Adrenal gland (tissue), 12 donors: ENCODE data around the gene FPR2. TPM values are rescaled to one million over a fixed set of nuclear protein-coding genes. Genes with fewer than 3 reads are reported as not detected.
A peak's percentile ranks its signal among the peaks of the same experiment; 100 is the strongest.

ENCODE experiments used
- DNase-seq, 7 donors: peaks; one replicate each; pipeline ENCODE4 v3.0.0-alpha.2; 2019 to 2020
- H3K27ac ChIP-seq, 5 donors: fragments of 200-600 bp; sonication (generic) in 4 of 5; 1 replicate in 3 of 5; 2 replicates in 2 of 5; pipeline versions ENCODE4 v1.5.1 to v1.8.0; 2016 to 2020; ENCODE audit warnings: mild to moderate bottlenecking in 1 of 5
- H3K27me3 ChIP-seq: fragments of 200-600 bp; 2 replicates; pipeline ENCODE4 v1.8.0; 2021
- H3K36me3 ChIP-seq, 2 donors: fragments of 200-600 bp; replicated peaks in 1 of 2; 1 replicate in 1 of 2; 2 replicates in 1 of 2; pipeline versions ENCODE4 v1.5.1 to v1.8.0; 2018 to 2022
- H3K4me1 ChIP-seq, 2 donors: fragments of 200-600 bp; replicated peaks in 1 of 2; 1 replicate in 1 of 2; 2 replicates in 1 of 2; pipeline versions ENCODE4 v1.5.1 to v1.8.0; 2018 to 2021
- H3K4me3 ChIP-seq, 4 donors: fragments of 200-600 bp; sonication (generic) in 3 of 4; one replicate each; pipeline ENCODE4 v1.5.1; 2016 to 2018
- H3K9me3 ChIP-seq, 3 donors: fragments of 200-600 bp; sonication (generic) in 1 of 3; replicated peaks in 1 of 3; 1 replicate in 2 of 3; 2 replicates in 1 of 3; pipeline versions ENCODE4 v1.5.1 to v1.8.0; 2016 to 2021
- CTCF ChIP-seq, 6 experiments: fragments of 450-650 bp in 4 of 6; fragments of 200-600 bp in 2 of 6; sonication (generic) in 1 of 6; IDR thresholded peaks; 1 replicate in 5 of 6; 2 replicates in 1 of 6; pipeline versions ENCODE4 v1.5.1 to v1.8.0; 2016 to 2021; ENCODE audit warnings: antibody characterized with exemption in 6 of 6, mild to moderate bottlenecking in 2 of 6, moderate library complexity in 1 of 6
- POLR2A ChIP-seq, 2 donors: fragments of 450-650 bp; IDR thresholded peaks; one replicate each; pipeline ENCODE4 v1.6.1; 2017; ENCODE audit warnings: antibody characterized with exemption in 2 of 2, mild to moderate bottlenecking in 2 of 2, moderate library complexity in 1 of 2
- WGBS, 4 donors: extraction: QIAGEN DNeasy Blood & Tissue Kit in 2 of 4; methylation state at CpG; one replicate each; pipeline versions ENCODE4 v1.1.5 to v1.1.7; 2013 to 2017; 5-methylcytosine and 5-hydroxymethylcytosine counted together
- intact Hi-C, 2 donors: fragments of 100-400 bp; cut with DNase I; formaldehyde crosslinking; loops; one replicate each; pipeline versions ENCODE4 v1.14.1 to v1.15.0; 2022 to 2023
- polyA plus RNA-seq, 3 donors: library from polyadenylated mRNA; stranded (reverse); fragments of 200-250 nt in 2 of 3; fragments of 350-450 nt in 1 of 3; fragmentation: Illumina TruSeq in 1 of 3; extraction: RNeasy Lipid Tissue Mini Kit (QIAGEN cat#74804) in 1 of 3; gene quantifications; one replicate each; pipeline ENCODE4 v1.2.3, GENCODE V29; 2013 to 2014
- total RNA-seq, 9 donors: library from RNA; depleted of rRNA in 4 of 9; stranded (reverse); fragments of >200 nt in 4 of 9; fragments of 120-200 nt in 1 of 9; fragmentation: NEBNext Ultra II Directional in 1 of 9; extraction: Animal tissue kit (Norgen Biotek cat#: 25700) in 1 of 9; gene quantifications; one replicate each; pipeline versions ENCODE4 v1.1.0 to v1.2.4, GENCODE V29; 2013 to 2023
- donor health status: healthy with polysubstance abuse.
- donor health status: Bipolar disorder and iron deficiency.
- donor health status: DM: yes; HTN: yes; CAD: no.
- donor health status: DM: no; HTN: no; CAD: no.
- donor health status: DM: no; HTN: no; CAD: no.
- donor health status: DM: yes; HTN: yes; CAD: no.

FPR2 gene
- total and polyA plus RNA-seq, 12 donors: 0.24 to 5.5 (median 1.9) TPM; not detected in 1

- Histone ChIP-seq H3K36me3 (no peaks in the 10 kb centered on the region), H3K9me3 (no peaks in the 10 kb centered on the region), H3K4me1 (peaks cover 15 to 19% of the 10 kb centered on the region in 2 donors), H3K27ac (peak overlapping the region; percentile 48 to 94 (median 80)), H3K27me3 (no peaks in the 10 kb centered on the region), H3K4me3 (peak overlapping the region in 1 of 4 donors; percentile 26)
- no peak for TF ChIP-seq CTCF (IDR thresholded peaks at IDR 0.05)
- TF ChIP-seq POLR2A (IDR thresholded peaks at IDR 0.05): no peak
- intact Hi-C loops: no loop called here
- 55 to 67% (median 63%) methylated on average over 3 of the region's 3 CpGs for WGBS, 4 donors
- no peak for DNase-seq
Measured at GRCh38 chr19:51798062-51798461, 37.1 kb downstream of the FPR2 start.

- H3K27ac ChIP-seq: peak overlapping the region; percentile 79 to 94 (median 86)
- H3K4me1 ChIP-seq: peaks cover 15 to 19% of the 10 kb centered on the region in 2 donors
Measured at GRCh38 chr19:51799034-51799773, 38.2 kb downstream of the FPR2 start.

GRCh38 chr19:51799774-51800472 lies 38.9 kb downstream of the FPR2 start:
- 62 to 71% (median 64%) methylated on average over 9 to 13 of the region's 13 CpGs for WGBS, 4 donors
- intact Hi-C loops: no loop called here
- H3K36me3 ChIP-seq: no peaks in the 10 kb centered on the region
- H3K27me3 ChIP-seq: no peaks in the 10 kb centered on the region
- TF ChIP-seq POLR2A (IDR thresholded peaks at IDR 0.05) (no peak), CTCF (IDR thresholded peaks at IDR 0.05) (no peak)
- no peaks in the 10 kb centered on the region for H3K9me3 ChIP-seq
- H3K4me3 ChIP-seq: peak overlapping the region in 1 of 4 donors; percentile 8
- H3K27ac ChIP-seq: peak overlapping the region; percentile 79 to 94 (median 86)
- peak in 1 of 7 donors; percentile 44 for DNase-seq
- H3K4me1 ChIP-seq: peaks cover 15 to 19% of the 10 kb centered on the region in 2 donors

More at GRCh38 chr19:51799034-51799773, 38.2 kb downstream of the FPR2 start:
- Histone ChIP-seq H3K9me3 (no peaks in the 10 kb centered on the region), H3K4me3 (peak overlapping the region in 1 of 4 donors; percentile 25), H3K36me3 (no peaks in the 10 kb centered on the region), H3K27me3 (no peaks in the 10 kb centered on the region)
- DNase-seq: peak; percentile 79 to 97 (median 95)
- 38 to 51% (median 43%) methylated on average over 15 to 20 of the region's 20 CpGs for WGBS, 4 donors
- intact Hi-C loops: no loop called here
- TF ChIP-seq POLR2A (IDR thresholded peaks at IDR 0.05) (peak in 1 of 2 donors; percentile 60), CTCF (IDR thresholded peaks at IDR 0.05) (peak in 4 of 6 experiments; percentile 13 to 43 (median 26))
